ENCODE results near the gene AGBL1.

Gene AGBL1

DNA sequence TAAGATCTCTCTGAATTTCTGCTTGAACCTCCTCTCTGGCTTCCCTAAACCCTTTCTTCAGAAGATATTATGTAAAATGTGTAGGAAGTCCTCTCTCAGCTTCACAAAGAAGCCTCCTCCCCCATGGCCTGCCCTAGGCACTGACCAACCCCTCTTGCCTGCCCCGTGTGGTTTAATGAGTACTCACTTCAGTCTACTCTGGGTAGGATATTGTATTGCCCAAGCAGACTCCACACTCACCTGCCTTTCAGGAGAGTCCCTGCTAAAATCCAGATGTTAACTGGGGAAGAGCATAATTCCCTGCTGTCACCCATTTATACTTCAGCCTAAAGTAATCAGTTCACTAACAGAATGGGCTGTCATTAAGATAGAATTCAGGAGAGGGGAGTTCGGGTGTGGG, 2.6 kb upstream of the AGBL1 start:
- H3K4me3 ChIP-seq (replicated peaks; ENCODE audit: low read depth, low read length) = no peak overlapping the region
- TF ChIP-seq CTCF (IDR thresholded peaks at IDR 0.05; ENCODE audit: low read length, missing control alignments) = no peak
- DNase-seq (ENCODE audit: low read depth) = no peak

GRCh38 chr15:86080302-86080701, 631 bp downstream of the AGBL1 start:
- DNase-seq (ENCODE audit: low read depth) = no peak
- H3K4me3 ChIP-seq (replicated peaks; ENCODE audit: low read depth, low read length) = no peak overlapping the region
- no peak for TF ChIP-seq CTCF (IDR thresholded peaks at IDR 0.05; ENCODE audit: low read length, missing control alignments)

GRCh38 chr15:86082619-86083380, 3.1 kb downstream of the AGBL1 start:
- DNase-seq (ENCODE audit: low read depth) = no peak
- H3K4me3 ChIP-seq (replicated peaks; ENCODE audit: low read depth, low read length) = no peak overlapping the region
- no peak for TF ChIP-seq CTCF (IDR thresholded peaks at IDR 0.05; ENCODE audit: low read length, missing control alignments)

DNA sequence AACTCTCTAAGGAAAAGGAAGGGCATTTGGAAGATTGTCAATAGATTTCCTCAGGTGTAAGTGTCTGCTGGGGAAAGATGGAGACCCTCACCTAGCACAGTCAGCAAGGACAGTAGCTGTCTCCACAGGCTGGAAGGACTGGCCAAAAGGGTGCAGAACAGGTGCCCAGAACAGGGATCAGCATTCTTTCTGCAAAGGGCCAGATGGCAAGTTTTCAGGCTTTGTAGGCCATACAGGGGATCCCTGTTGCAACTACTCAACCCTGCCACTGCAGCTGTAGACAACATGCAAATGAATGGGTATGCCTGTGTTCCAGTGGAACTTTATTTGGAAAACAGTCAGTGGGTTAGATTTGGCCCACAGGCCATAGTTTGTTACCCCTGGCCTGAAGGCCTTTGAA, 8.1 kb downstream of the AGBL1 start:
- no peak for DNase-seq (ENCODE audit: low read depth)
- TF ChIP-seq CTCF (IDR thresholded peaks at IDR 0.05; ENCODE audit: low read length, missing control alignments) = no peak
- no peak overlapping the region for H3K4me3 ChIP-seq (replicated peaks; ENCODE audit: low read depth, low read length)

GRCh38 chr15:86089422-86089821, 9.8 kb downstream of the AGBL1 start:
- no peak overlapping the region for H3K4me3 ChIP-seq (replicated peaks; ENCODE audit: low read depth, low read length)
- TF ChIP-seq CTCF (IDR thresholded peaks at IDR 0.05; ENCODE audit: low read length, missing control alignments) = no peak
- DNase-seq (ENCODE audit: low read depth) = no peak

- no peak for DNase-seq (ENCODE audit: low read depth)
- no peak overlapping the region for H3K4me3 ChIP-seq (replicated peaks; ENCODE audit: low read depth, low read length)
- no peak for TF ChIP-seq CTCF (IDR thresholded peaks at IDR 0.05; ENCODE audit: low read length, missing control alignments)
Measured at GRCh38 chr15:86101818-86102217, 22.1 kb downstream of the AGBL1 start.

DNA sequence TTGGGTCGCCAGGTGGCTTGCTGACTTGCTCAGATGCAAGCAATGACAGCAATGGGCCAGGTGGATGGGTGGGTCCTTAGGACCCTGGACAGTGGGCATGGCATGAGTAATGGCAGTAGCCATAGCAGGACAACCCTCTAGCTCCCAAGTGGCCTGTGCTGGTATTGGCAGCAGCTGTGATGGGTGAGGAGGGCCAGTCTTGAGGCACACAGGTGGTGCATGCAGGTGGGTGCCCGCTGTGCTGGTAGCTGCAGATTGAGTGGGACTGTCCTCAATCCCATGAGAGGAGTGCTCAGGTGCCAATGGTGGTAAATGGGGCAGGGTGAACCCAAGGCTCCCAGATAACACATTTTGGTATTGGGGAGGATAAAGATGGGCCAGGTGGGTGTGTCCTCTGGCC, 24.2 kb downstream of the AGBL1 start:
- no peak for DNase-seq (ENCODE audit: low read depth)
- no peak for TF ChIP-seq CTCF (IDR thresholded peaks at IDR 0.05; ENCODE audit: low read length, missing control alignments)

More for the DNA sequence above, 24.2 kb downstream of the AGBL1 start:
- no peak overlapping the region for H3K4me3 ChIP-seq (replicated peaks; ENCODE audit: low read depth, low read length)

All from fibroblast of pulmonary artery (primary cell).